GM23338 (cell line): ENCODE results near the gene MEGF8. TPM values are rescaled to one million over a fixed set of nuclear protein-coding genes. Genes with fewer than 3 reads are reported as not detected.

Source experiments
- ATAC-seq: fragments of 200-7000 bp; cut with Tn5 transposase; 3 replicates; pipeline ENCODE4 v1.9.1; 2020
- DNase-seq: peaks from one replicate; pipeline ENCODE4 v3.0.0-alpha.2; 2015; ENCODE audit warnings: low spot score
- H2AFZ ChIP-seq: fragments of 200-600 bp; sonication (generic); 2 replicates; pipeline ENCODE4 v1.8.0; 2016; ENCODE audit warnings: antibody characterized with exemption, mild to moderate bottlenecking, moderate library complexity
- H3F3A ChIP-seq: fragments of 200-600 bp; sonication (generic); replicated peaks from 2 replicates; pipeline ENCODE4 v1.8.0; 2017; ENCODE audit warnings: antibody characterized with exemption, mixed run types, low read depth
- H3K27ac ChIP-seq: fragments of 200-600 bp; sonication (generic); 2 replicates; pipeline ENCODE4 v1.6.1; 2016; ENCODE audit warnings: low read depth
- H3K27me3 ChIP-seq: fragments of 200-600 bp; sonication (generic); 2 replicates; pipeline ENCODE4 v1.8.0; 2016; ENCODE audit warnings: mild to moderate bottlenecking, mixed run types, moderate library complexity; ENCODE audit not compliant: insufficient read depth
- H3K36me3 ChIP-seq: fragments of 200-600 bp; sonication (generic); 2 replicates; pipeline ENCODE4 v1.8.0; 2016; ENCODE audit warnings: mild to moderate bottlenecking; ENCODE audit not compliant: insufficient read depth
- H3K4me1 ChIP-seq: fragments of 200-600 bp; sonication (generic); 2 replicates; pipeline ENCODE4 v1.8.0; 2016; ENCODE audit warnings: mild to moderate bottlenecking, moderate library complexity; ENCODE audit not compliant: insufficient read depth
- H3K4me2 ChIP-seq: fragments of 200-600 bp; sonication (generic); 2 replicates; pipeline ENCODE4 v1.7.1; 2017; ENCODE audit warnings: mixed run types
- H3K4me3 ChIP-seq: fragments of 200-600 bp; sonication (generic); 2 replicates; pipeline ENCODE4 v1.6.1; 2016; ENCODE audit warnings: mixed run types
- H3K79me2 ChIP-seq: fragments of 200-600 bp; sonication (generic); replicated peaks from 2 replicates; pipeline ENCODE4 v1.8.0; 2017; ENCODE audit warnings: mild to moderate bottlenecking; ENCODE audit not compliant: insufficient read depth
- H3K9me2 ChIP-seq: fragments of 200-600 bp; sonication (generic); 2 replicates; pipeline ENCODE4 v1.8.0; 2017; ENCODE audit not compliant: insufficient read depth
- H4K20me1 ChIP-seq: fragments of 200-600 bp; sonication (generic); replicated peaks from 2 replicates; pipeline ENCODE4 v1.8.0; 2017; ENCODE audit warnings: mild to moderate bottlenecking; ENCODE audit not compliant: insufficient read depth
- H3K27ac Mint-ChIP-seq: 2 replicates; pipeline ENCODE4 v1.8.0; 2020; ENCODE audit warnings: inconsistent platforms, mild to moderate bottlenecking, moderate library complexity, mixed read lengths
- H3K27me3 Mint-ChIP-seq: 3 replicates; pipeline ENCODE4 v1.8.0; 2022; ENCODE audit warnings: low read depth, mild to moderate bottlenecking, moderate library complexity, mixed read lengths, inconsistent platforms; ENCODE audit not compliant: insufficient read depth, poor library complexity
- H3K36me3 Mint-ChIP-seq: 3 replicates; pipeline ENCODE4 v1.8.0; 2021; ENCODE audit warnings: low read depth, mild to moderate bottlenecking, inconsistent platforms, moderate library complexity, mixed read lengths
- H3K4me1 Mint-ChIP-seq: 3 replicates; pipeline ENCODE4 v1.8.0; 2020; ENCODE audit warnings: mild to moderate bottlenecking, inconsistent platforms, mixed read lengths
- H3K4me3 Mint-ChIP-seq: 3 replicates; pipeline ENCODE4 v1.8.0; 2021; ENCODE audit warnings: moderate library complexity, mild to moderate bottlenecking, inconsistent platforms, mixed read lengths
- H3K9me3 Mint-ChIP-seq: 3 replicates; pipeline ENCODE4 v1.8.0; 2020; ENCODE audit warnings: moderate library complexity, mild to moderate bottlenecking, inconsistent platforms, mixed read lengths
- EZH2 ChIP-seq: fragments of 200-600 bp; sonication (generic); IDR thresholded peaks from one replicate; pipeline ENCODE4 v1.8.0; 2017; ENCODE audit warnings: antibody characterized with exemption, mild to moderate bottlenecking, low read depth; ENCODE audit not compliant: unreplicated experiment
- JUNB ChIP-seq: IDR thresholded peaks from one replicate; pipeline ENCODE4 v1.6.1; 2016; ENCODE audit warnings: antibody characterized with exemption; ENCODE audit not compliant: unreplicated experiment
- NANOG ChIP-seq: IDR thresholded peaks from 2 replicates; pipeline ENCODE4 v1.6.1; 2016; ENCODE audit warnings: antibody characterized with exemption, borderline replicate concordance
- POLR2AphosphoS5 ChIP-seq: IDR thresholded peaks from 2 replicates; pipeline ENCODE4 v1.6.1; 2016; ENCODE audit warnings: antibody characterized with exemption, low read depth
- ZNF331 ChIP-seq: fragments of 250-450 bp; sonication (Bioruptor Pico); IDR thresholded peaks from 2 replicates; pipeline ENCODE4 v1.5.0; 2020; ENCODE audit warnings: low read depth, mild to moderate bottlenecking, moderate library complexity
- polyA plus RNA-seq: library from polyadenylated mRNA; unstranded; fragments of >200 nt; fragmentation: Nextera tagmentation; extraction: Ambion mirVana; gene quantifications from 2 replicates; pipeline ENCODE4 v1.2.1, GENCODE V29; 2016
- total RNA-seq: library from RNA; depleted of rRNA; stranded (reverse); fragments of >200 nt; shearing (Covaris generic); gene quantifications from 2 replicates; pipeline ENCODE4 v1.2.3, GENCODE V29; 2014
- TF ChIP-seq, protein P1 (sequence below): fragments of 250-450 bp; sonication (Bioruptor Pico); IDR thresholded peaks from 2 replicates; pipeline ENCODE4 v1.5.0; 2020; ENCODE audit warnings: mild to moderate bottlenecking, moderate library complexity
- TF ChIP-seq, protein P2 (sequence below): IDR thresholded peaks from 2 replicates; pipeline ENCODE4 v1.6.1; 2016; ENCODE audit warnings: antibody characterized with exemption
- TF ChIP-seq, protein P3 (sequence below): IDR thresholded peaks from one replicate; pipeline ENCODE4 v1.6.1; 2018; ENCODE audit warnings: antibody characterized with exemption; ENCODE audit not compliant: unreplicated experiment

The MEGF8 gene
- total and polyA plus RNA-seq, 2 experiments from 2014 or later: 6.2 to 40.5 TPM

DNA sequence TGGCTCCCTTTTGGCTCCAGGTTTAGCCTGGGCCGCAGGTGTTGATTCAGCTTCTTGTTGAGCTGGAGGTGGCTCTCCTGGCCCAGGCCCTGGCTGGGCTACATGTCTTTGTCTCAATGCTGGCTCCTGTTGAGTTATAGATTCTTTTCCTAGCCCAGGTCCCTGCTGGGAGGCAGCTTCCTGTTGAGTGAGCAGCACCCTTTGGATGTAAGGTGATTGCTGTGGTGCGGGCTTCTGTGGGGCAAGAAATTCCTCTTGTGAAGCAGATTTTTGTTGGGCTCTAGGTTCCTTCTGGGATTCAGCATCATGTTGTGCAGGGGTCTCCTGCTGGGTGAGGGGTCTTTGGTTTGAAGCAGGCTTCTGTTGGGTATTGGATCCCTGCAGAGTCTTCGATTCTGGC is 101.2 kb downstream of the MEGF8 start:
- no peak for TF ChIP-seq JUNB
- TF ChIP-seq, protein P1, sequence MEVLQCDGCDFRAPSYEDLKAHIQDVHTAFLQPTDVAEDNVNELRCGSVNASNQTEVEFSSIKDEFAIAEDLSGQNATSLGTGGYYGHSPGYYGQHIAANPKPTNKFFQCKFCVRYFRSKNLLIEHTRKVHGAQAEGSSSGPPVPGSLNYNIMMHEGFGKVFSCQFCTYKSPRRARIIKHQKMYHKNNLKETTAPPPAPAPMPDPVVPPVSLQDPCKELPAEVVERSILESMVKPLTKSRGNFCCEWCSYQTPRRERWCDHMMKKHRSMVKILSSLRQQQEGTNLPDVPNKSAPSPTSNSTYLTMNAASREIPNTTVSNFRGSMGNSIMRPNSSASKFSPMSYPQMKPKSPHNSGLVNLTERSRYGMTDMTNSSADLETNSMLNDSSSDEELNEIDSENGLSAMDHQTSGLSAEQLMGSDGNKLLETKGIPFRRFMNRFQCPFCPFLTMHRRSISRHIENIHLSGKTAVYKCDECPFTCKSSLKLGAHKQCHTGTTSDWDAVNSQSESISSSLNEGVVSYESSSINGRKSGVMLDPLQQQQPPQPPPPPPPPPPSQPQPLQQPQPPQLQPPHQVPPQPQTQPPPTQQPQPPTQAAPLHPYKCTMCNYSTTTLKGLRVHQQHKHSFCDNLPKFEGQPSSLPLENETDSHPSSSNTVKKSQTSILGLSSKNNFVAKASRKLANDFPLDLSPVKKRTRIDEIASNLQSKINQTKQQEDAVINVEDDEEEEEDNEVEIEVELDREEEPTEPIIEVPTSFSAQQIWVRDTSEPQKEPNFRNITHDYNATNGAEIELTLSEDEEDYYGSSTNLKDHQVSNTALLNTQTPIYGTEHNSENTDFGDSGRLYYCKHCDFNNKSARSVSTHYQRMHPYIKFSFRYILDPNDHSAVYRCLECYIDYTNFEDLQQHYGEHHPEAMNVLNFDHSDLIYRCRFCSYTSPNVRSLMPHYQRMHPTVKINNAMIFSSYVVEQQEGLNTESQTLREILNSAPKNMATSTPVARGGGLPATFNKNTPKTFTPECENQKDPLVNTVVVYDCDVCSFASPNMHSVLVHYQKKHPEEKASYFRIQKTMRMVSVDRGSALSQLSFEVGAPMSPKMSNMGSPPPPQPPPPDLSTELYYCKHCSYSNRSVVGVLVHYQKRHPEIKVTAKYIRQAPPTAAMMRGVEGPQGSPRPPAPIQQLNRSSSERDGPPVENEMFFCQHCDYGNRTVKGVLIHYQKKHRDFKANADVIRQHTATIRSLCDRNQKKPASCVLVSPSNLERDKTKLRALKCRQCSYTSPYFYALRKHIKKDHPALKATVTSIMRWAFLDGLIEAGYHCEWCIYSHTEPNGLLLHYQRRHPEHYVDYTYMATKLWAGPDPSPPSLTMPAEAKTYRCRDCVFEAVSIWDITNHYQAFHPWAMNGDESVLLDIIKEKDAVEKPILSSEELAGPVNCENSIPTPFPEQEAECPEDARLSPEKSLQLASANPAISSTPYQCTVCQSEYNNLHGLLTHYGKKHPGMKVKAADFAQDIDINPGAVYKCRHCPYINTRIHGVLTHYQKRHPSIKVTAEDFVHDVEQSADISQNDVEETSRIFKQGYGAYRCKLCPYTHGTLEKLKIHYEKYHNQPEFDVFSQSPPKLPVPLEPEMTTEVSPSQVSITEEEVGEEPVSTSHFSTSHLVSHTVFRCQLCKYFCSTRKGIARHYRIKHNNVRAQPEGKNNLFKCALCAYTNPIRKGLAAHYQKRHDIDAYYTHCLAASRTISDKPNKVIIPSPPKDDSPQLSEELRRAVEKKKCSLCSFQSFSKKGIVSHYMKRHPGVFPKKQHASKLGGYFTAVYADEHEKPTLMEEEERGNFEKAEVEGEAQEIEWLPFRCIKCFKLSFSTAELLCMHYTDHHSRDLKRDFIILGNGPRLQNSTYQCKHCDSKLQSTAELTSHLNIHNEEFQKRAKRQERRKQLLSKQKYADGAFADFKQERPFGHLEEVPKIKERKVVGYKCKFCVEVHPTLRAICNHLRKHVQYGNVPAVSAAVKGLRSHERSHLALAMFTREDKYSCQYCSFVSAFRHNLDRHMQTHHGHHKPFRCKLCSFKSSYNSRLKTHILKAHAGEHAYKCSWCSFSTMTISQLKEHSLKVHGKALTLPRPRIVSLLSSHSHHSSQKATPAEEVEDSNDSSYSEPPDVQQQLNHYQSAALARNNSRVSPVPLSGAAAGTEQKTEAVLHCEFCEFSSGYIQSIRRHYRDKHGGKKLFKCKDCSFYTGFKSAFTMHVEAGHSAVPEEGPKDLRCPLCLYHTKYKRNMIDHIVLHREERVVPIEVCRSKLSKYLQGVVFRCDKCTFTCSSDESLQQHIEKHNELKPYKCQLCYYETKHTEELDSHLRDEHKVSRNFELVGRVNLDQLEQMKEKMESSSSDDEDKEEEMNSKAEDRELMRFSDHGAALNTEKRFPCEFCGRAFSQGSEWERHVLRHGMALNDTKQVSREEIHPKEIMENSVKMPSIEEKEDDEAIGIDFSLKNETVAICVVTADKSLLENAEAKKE: no peak
- Mint-ChIP-seq H3K4me3 (no peak overlapping the region), H3K36me3 (no peaks in the 10 kb centered on the region; the same call in 2 of the 3 replicates), H3K4me1 (peaks cover 12% of the 10 kb centered on the region), H3K9me3 (peaks cover 7% of the 10 kb centered on the region; the same call in 2 of the 3 replicates), H3K27me3 (peaks cover 57% of the 10 kb centered on the region), H3K27ac (no peak overlapping the region)
- peaks cover 9% of the 10 kb centered on the region; the same call in 1 of the 2 replicates for H4K20me1 ChIP-seq
- no peak overlapping the region for H3K27ac ChIP-seq
- H3K27me3 ChIP-seq: peaks cover 54% of the 10 kb centered on the region
- peaks cover 4% of the 10 kb centered on the region; the same call in 1 of the 2 replicates for H3K9me2 ChIP-seq
- no peak overlapping the region for H2AFZ ChIP-seq
- no peak overlapping the region for H3K4me3 ChIP-seq
- H3K79me2 ChIP-seq: no peaks in the 10 kb centered on the region
- H3K4me1 ChIP-seq: peaks cover 5% of the 10 kb centered on the region; the same call in 1 of the 2 replicates
- H3F3A ChIP-seq: peaks cover 18% of the 10 kb centered on the region
- ATAC-seq (no peak), DNase-seq (no peak)
- no peaks in the 10 kb centered on the region for H3K36me3 ChIP-seq
- no peak overlapping the region for H3K4me2 ChIP-seq

DNA sequence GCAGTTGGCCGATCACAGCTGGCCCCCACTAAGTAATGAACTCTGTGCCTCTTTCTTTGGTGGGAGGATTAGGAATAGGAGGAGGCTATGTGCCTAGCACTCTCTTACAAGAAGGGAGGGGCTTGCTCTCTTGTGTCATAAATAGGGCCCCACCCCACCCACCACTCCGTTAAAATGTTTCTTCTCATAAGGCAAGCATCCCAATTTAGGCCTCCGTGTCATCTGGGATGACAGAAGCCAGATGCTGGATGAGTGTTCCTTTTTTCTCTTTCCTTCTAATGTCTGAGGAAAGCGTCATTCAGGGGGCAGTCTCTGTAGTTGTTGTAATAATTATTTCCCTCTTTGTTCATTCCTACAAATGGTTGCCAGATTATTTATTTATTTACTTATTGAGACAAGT is 101.9 kb downstream of the MEGF8 start, which contains the start of gene LIPE:
LIPE (minus strand) TSS at position 76 of the 400 bp plus-strand sequence. CDS start 239 bp downstream, outside the sequence.
- H3K4me3 ChIP-seq: no peak within 1 kb of the TSS
- DNase-seq (no peak), ATAC-seq (no peak)
- Mint-ChIP-seq H3K4me1 (peaks cover 7% of the 10 kb centered on the region), H3K9me3 (peaks cover 7% of the 10 kb centered on the region; the same call in 2 of the 3 replicates), H3K36me3 (no peaks in the 10 kb centered on the region), H3K27me3 (peaks cover 51% of the 10 kb centered on the region), H3K4me3 (no peak within 1 kb of the TSS), H3K27ac (no peak within 1 kb of the TSS)
- H2AFZ ChIP-seq: no peak within 1 kb of the TSS
- H3K4me1 ChIP-seq: peaks cover 3% of the 10 kb centered on the region; the same call in 1 of the 2 replicates
- H3K27me3 ChIP-seq: peaks cover 47% of the 10 kb centered on the region
- H3K36me3 ChIP-seq: no peaks in the 10 kb centered on the region
- H3F3A ChIP-seq: peaks cover 11% of the 10 kb centered on the region
- no peak within 1 kb of the TSS for H3K27ac ChIP-seq
- H3K9me2 ChIP-seq: peaks cover 4% of the 10 kb centered on the region; the same call in 1 of the 2 replicates
- no peaks in the 10 kb centered on the region for H3K79me2 ChIP-seq
- peaks cover 3% of the 10 kb centered on the region; the same call in 1 of the 2 replicates for H4K20me1 ChIP-seq
- no peak within 1 kb of the TSS for H3K4me2 ChIP-seq
- TF ChIP-seq EZH2 (no peak), ZNF331 (CRISPR knock-in tag) (no peak), JUNB (no peak), NANOG (no peak), POLR2AphosphoS5 (no peak)
- TF ChIP-seq, protein P2, sequence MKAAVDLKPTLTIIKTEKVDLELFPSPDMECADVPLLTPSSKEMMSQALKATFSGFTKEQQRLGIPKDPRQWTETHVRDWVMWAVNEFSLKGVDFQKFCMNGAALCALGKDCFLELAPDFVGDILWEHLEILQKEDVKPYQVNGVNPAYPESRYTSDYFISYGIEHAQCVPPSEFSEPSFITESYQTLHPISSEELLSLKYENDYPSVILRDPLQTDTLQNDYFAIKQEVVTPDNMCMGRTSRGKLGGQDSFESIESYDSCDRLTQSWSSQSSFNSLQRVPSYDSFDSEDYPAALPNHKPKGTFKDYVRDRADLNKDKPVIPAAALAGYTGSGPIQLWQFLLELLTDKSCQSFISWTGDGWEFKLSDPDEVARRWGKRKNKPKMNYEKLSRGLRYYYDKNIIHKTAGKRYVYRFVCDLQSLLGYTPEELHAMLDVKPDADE: no peak
- TF ChIP-seq, protein P3, sequence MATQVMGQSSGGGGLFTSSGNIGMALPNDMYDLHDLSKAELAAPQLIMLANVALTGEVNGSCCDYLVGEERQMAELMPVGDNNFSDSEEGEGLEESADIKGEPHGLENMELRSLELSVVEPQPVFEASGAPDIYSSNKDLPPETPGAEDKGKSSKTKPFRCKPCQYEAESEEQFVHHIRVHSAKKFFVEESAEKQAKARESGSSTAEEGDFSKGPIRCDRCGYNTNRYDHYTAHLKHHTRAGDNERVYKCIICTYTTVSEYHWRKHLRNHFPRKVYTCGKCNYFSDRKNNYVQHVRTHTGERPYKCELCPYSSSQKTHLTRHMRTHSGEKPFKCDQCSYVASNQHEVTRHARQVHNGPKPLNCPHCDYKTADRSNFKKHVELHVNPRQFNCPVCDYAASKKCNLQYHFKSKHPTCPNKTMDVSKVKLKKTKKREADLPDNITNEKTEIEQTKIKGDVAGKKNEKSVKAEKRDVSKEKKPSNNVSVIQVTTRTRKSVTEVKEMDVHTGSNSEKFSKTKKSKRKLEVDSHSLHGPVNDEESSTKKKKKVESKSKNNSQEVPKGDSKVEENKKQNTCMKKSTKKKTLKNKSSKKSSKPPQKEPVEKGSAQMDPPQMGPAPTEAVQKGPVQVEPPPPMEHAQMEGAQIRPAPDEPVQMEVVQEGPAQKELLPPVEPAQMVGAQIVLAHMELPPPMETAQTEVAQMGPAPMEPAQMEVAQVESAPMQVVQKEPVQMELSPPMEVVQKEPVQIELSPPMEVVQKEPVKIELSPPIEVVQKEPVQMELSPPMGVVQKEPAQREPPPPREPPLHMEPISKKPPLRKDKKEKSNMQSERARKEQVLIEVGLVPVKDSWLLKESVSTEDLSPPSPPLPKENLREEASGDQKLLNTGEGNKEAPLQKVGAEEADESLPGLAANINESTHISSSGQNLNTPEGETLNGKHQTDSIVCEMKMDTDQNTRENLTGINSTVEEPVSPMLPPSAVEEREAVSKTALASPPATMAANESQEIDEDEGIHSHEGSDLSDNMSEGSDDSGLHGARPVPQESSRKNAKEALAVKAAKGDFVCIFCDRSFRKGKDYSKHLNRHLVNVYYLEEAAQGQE: no peak
